ENCODE results near the gene CAMTA1.

- TF ChIP-seq CTCF (IDR thresholded peaks at IDR 0.05; ENCODE audit: borderline replicate concordance, extremely low read depth, low read length, poor library complexity, severe bottlenecking) (no peak), EZH2 (IDR thresholded peaks at IDR 0.05; ENCODE audit: borderline replicate concordance, low read depth, low read length, severe bottlenecking) (no peak)
Measured at GRCh38 chr1:7587108-7587772, 802.0 kb downstream of the CAMTA1 start.

Measured in DND-41 (cell line).